ENCODE results near the gene GNAI3.

DNA sequence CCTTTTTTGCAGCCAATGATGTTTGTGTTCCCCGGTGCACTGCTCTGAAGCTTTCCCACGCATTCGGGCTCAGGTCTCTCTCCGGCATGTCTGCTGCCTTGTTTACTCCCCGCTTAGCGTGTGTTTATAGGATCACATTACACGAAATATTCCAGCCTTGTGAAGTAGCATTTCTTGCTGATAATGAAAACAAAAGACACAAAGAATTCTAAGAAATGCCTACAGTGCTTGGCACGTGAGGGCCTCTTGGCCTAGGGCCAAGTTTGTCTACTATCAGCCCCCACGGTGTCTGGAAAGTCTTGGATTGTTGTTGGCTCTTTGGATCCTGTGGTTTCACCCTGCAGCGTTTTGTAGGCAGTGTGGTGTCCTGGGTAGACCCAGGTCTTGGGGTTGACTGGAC is 96.3 kb downstream of the GNAI3 start:
- TF ChIP-seq BCL11A (IDR thresholded peaks at IDR 0.05; ENCODE audit: low read depth in 2 of 2, low read length in 2 of 2) (no peak), SUZ12 (IDR thresholded peaks at IDR 0.05; ENCODE audit: low read length) (no peak), JUN (IDR thresholded peaks at IDR 0.05; ENCODE audit: low read depth, low read length) (no peak), POLR2A (IDR thresholded peaks at IDR 0.05; ENCODE audit: control extremely low read depth in 1 of 2, low read depth in 2 of 2, low read length in 2 of 2) (no peak), CHD1 (IDR thresholded peaks at IDR 0.05; ENCODE audit: low read depth, low read length) (no peak)

Data from H1 (cell line).